Fibroblast of peridontal ligament (primary cell): ENCODE results near the gene DSCAML1.
A peak's percentile ranks its signal among the peaks of the same experiment; 100 is the strongest.

Experiments used
- DNase-seq: peaks from one replicate; pipeline ENCODE4 v3.0.0-alpha.2; 2010; ENCODE audit errors: extremely low read depth

Gene DSCAML1

DNA sequence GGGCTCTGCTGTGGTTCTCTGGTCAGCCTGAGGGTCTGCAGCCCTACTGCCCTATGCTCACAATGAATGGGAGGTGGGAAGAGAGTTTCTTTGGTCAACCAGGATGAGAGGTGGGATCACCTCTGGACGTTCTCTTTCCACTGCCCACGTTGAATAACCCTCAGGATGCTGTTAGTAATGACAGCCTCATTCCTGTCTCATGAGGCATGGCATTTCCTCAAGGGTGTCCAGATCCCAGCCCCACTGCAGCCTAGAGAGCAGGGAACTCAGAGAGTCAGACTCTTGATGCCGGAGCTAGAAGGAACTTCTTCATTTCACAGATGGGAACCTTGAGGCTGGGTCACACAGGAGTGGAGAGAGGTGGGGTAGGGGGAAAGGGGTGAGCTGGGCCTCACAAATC is 273.3 kb downstream of the DSCAML1 start:
- no peak for DNase-seq

- DNase-seq, result no peak
These were observed 275.0 kb downstream of the DSCAML1 start for GRCh38 chr11:117521974-117522373.

DNA sequence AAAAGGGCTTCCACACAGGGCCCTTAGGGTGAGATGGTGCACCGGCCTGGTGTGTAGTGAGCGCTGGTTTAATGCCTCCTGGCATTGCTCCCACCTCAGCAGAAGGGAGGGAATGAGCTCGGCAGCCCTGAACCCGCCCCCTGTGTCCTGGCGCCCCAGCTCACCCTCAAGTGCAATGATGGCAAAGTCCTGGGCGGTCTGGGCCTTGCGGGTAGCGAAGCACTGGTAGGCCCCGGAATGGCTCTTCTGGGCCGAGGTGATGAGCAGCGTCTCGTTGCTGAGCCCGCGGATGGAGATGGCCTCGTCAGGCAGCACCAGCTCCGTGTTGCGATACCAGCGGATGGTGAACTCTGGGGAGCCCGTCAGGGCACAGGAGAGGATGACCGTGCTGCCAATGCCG is 276.1 kb downstream of the DSCAML1 start:
- DNase-seq, result no peak

DNA sequence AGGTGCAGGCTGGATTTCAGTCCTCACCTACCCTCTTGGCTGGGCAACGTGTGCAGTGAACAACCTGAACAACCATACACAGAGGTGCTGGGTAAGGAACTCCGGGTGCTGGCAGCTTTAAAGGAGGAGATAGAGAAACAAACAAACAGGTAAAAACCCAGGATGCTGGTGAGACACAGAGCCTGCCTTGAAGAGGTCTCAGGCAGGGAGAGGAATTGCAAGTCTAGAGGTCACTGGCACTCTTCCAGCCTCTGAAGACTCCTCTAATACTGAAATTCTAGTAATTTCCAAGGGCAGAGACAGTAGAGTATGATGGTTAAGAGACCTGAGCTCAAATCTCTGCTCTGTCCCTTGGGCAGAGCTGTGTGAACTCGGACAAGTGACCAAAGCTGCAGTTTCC is 276.8 kb downstream of the DSCAML1 start:
- DNase-seq, result peak; percentile 3

- DNase-seq, result no peak
These were observed 277.4 kb downstream of the DSCAML1 start for GRCh38 chr11:117519590-117519989.

GRCh38 chr11:117519170-117519569 is 277.8 kb downstream of the DSCAML1 start:
- no peak for DNase-seq

- no peak for DNase-seq
These were observed 278.6 kb downstream of the DSCAML1 start for GRCh38 chr11:117518455-117518854.

GRCh38 chr11:117517097-117517496 is 279.9 kb downstream of the DSCAML1 start:
- no peak for DNase-seq

DNA sequence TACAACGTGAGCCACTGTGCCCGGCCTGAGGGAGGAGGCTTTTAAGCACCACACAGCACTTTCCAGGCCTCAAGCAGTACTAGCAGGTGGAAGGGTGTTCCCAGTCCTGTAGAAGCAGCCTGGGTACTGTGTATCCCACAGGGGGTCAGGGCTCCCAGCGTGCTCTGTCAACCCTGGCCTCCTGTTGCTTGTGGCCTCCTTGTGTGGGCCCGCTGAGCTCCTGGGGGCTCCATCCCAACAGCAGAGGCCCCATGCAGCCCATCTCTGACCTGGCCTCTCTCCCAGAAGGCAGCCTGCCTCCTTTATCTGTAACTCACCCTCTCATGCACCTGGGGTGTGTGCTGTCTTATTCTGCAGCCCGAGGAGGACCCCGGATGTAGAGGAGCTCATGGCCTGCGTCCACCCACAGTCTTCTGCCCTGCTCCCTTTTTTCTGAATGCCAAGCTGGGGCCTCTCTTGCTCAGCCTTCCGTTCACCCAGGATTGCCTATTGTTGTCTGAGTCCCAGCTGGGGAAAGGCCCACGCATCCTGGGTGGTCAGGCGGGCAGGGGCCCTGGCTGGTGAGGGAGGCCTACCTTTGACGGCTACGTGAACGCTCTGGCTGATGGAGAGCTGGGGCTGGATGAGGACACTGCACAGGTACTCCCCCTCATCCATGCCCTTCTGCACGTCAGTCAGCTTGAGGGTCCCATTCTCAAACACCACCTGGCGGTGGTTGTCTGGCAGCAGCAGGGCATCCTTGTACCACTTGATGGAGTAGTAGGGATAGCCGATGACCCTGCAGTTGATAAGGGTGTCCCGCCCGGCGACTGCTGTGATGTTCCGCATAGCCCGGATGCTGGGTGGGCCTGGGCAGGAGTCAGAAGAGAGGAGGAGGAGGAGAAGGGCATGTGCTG is 280.9 kb downstream of the DSCAML1 start:
- no peak for DNase-seq

DNA sequence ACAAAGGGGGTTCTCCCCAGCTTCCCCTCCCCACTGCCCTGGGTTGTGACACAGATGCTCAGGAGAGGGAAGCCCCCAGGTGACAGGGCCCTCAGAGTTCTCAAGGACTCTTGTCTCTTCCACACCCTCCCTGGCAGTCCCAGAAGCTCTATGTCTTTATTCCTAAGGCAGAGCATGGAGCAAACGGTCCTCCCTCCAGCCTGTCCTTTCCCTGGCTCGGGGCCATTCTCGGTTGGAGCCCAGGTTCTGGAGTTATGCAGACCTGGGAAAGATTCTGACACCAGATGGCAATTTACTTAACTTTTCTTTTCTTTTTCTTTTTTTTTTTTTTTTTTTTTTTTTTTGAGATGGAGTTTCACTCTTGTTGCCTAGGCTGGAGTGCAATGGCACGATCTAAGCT is 282.8 kb downstream of the DSCAML1 start:
- DNase-seq, result no peak

DNA sequence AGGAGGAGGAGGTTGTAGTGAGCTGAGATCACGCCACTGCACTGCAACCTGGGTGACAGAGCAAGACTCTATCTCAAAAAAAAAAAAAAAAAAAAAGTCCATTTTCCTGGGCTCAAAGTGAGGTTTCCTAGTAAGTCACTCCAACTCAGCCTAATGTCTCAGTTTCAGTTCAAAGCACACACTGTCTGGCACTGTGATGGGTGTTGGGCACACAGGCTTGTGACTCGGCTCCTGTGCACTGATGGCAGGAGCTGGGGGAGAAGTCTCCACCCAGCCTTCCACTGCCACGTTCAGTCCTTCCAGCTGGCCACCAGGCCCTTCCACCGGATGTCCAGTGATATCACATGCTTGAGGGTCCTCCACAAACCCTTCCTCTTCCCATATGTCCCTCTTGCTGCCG is 283.4 kb downstream of the DSCAML1 start:
- DNase-seq, result no peak

- DNase-seq, result no peak
These were observed 285.0 kb downstream of the DSCAML1 start for GRCh38 chr11:117511931-117512539.

- no peak for DNase-seq
These were observed 285.5 kb downstream of the DSCAML1 start for GRCh38 chr11:117511483-117511930.

DNA sequence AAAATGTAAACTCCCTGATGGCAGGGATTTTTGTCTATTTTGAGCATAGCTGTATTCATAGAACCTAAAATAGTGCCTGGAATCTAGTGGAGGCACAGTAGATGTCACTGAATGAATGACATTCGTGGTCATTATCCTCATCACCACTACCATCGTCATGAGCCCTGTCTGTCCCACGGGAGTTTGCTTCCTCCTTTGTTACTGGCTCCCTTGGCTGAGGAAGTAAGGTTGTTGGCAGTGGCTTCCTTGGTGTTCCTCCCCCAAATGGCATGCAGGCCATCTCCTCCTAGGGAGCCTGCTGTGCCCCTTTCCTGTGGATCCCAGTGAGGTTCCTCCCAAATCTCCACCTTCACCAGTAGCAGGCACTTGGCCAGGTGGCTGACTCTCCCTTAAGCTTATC is 286.4 kb downstream of the DSCAML1 start:
- DNase-seq, result no peak

DNA sequence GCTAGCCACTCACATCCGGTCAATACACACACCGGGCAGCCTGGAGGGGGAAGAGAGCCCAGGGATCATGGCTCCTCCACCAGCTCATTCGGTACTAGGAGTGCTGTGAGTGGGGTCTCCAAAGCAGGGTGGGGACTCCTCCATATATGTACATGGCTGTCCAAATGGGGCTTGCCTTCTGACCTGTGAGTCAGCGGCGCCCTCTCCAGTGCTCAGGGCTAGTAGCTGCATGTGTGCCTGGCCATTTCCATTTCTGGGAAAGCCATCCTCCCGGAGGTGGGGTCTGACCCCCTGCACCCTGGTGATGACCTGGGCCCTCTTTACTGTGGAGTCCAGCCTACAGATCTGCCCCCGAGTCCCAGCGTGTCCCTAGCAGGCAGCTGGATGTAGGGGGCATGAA is 287.5 kb downstream of the DSCAML1 start:
- DNase-seq, result no peak

DNA sequence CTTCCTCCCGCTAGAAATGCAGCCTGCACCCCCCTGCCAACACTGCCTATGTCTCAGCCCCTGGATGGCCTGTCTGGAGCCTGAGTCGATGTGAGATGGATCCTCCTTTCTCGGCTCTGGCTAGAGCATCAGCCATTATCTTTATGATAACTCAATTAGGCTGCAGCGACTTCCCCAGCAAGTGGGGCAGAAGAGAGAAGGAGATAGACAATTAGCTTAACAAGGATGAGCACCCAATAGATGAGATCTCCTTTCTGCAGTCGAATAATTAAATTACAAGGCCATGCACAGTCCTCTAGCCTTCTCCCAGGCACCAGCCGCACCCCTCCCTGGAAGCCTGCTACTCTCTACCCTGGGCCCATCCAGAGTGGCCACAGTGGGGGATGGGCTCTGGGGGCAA is 290.0 kb downstream of the DSCAML1 start:
- DNase-seq, result no peak

- no peak for DNase-seq
These were observed 291.6 kb downstream of the DSCAML1 start for GRCh38 chr11:117505285-117505970.

- no peak for DNase-seq
These were observed 294.3 kb downstream of the DSCAML1 start for GRCh38 chr11:117502779-117503100.

DNA sequence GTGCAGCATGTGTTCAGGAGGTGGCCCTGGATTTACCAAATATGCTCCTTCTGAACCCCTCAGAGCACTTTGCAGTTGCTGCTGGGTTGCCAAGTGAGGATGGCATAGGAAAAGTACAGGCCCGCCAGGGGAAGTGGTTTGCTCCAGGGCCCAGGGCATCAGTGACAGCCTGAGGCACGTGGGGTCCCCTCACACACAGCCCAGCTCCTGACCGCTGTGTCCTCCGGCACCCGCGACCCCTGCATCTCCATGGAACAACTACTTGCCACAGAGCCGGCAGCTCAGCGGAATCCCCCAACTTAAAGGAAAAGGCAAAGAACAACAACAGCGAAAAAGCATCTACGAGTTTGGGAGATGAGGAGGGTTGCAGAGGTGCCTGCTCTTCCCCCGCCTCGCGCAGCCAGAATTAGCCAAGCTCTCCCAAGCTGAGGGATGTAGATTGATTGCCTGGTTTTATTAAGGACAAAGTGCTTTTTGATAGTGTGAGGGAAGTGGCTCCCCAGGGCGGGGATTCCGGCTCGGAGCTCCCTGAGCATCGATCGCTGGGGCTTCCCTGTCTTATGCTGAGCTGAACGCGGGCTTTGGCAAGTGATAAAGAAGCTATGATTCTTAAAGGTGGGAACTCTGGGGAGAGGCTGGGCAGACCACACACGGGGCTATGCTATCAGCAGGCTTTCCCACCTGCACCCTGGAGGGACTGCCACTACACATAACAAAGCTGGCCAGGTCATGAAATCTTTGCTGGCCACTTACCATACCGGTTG is 294.8 kb downstream of the DSCAML1 start:
- DNase-seq, result no peak

- DNase-seq, result no peak
These were observed 295.6 kb downstream of the DSCAML1 start for GRCh38 chr11:117501237-117501898.

GRCh38 chr11:117498791-117499190 is 298.2 kb downstream of the DSCAML1 start:
- no peak for DNase-seq
